OCI-LY3 (cell line): ENCODE data around the gene PLEK.

ENCODE experiments used
- CTCF ChIP-seq: fragments of 200-600, 300-600 bp; sonication (generic); IDR thresholded peaks from 2 replicates; pipeline ENCODE4 v1.5.1; 2014; ENCODE audit warnings: antibody characterized with exemption, low read length, low read depth
- EZH2phosphoT487 ChIP-seq: fragments of 200-600 bp; shearing (Covaris generic); IDR thresholded peaks from 2 replicates; pipeline ENCODE4 v1.6.1; 2018; ENCODE audit warnings: antibody characterized with exemption, mixed run types, low read depth

GRCh38 chr2:68375582-68375981 is 10.5 kb downstream of the PLEK start:
- no peak for TF ChIP-seq EZH2phosphoT487
- no peak for TF ChIP-seq CTCF
